H9 (cell line): ENCODE measurements around the gene NACAD. TPM values are rescaled to one million over a fixed set of nuclear protein-coding genes. Genes with fewer than 3 reads are reported as not detected.

Experiments used
- DNase-seq: peaks from one replicate; pipeline ENCODE4 v3.0.0-alpha.2; 2017
- H2AFZ ChIP-seq: one replicate; pipeline ENCODE4 v1.6.1; 2013; ENCODE audit warnings: mild to moderate bottlenecking, low read length, control low read depth, moderate library complexity
- H2AK5ac ChIP-seq: 2 replicates; pipeline ENCODE4 v1.6.1; 2013; ENCODE audit warnings: low read length, control low read depth, mixed read lengths; ENCODE audit not compliant: insufficient read length
- H2BK120ac ChIP-seq: one replicate; pipeline ENCODE4 v1.6.1; 2013; ENCODE audit warnings: low read depth, mild to moderate bottlenecking, low read length, control low read depth, inconsistent platforms; ENCODE audit not compliant: poor library complexity, severe bottlenecking
- H2BK12ac ChIP-seq: 2 replicates; pipeline ENCODE4 v1.6.1; 2013; ENCODE audit warnings: low read length, control low read depth, mixed read lengths, low read depth; ENCODE audit not compliant: insufficient read length
- H2BK15ac ChIP-seq: 2 replicates; pipeline ENCODE4 v1.6.1; 2013; ENCODE audit warnings: low read depth, low read length, control low read depth
- H2BK20ac ChIP-seq: one replicate; pipeline ENCODE4 v1.6.1; 2013; ENCODE audit warnings: low read depth, mild to moderate bottlenecking, low read length, control low read depth, inconsistent platforms; ENCODE audit not compliant: poor library complexity, severe bottlenecking
- H2BK5ac ChIP-seq: 2 replicates; pipeline ENCODE4 v1.6.1; 2013; ENCODE audit warnings: low read length, control low read depth, mixed read lengths; ENCODE audit not compliant: insufficient read length
- H3K14ac ChIP-seq: 2 replicates; pipeline ENCODE4 v1.6.1; 2013; ENCODE audit warnings: low read length, control low read depth; ENCODE audit not compliant: insufficient read depth
- H3K18ac ChIP-seq: 2 replicates; pipeline ENCODE4 v1.6.1; 2013; ENCODE audit warnings: low read depth, mild to moderate bottlenecking, mixed read lengths, low read length, control low read depth; ENCODE audit not compliant: insufficient read length
- H3K23ac ChIP-seq: 2 replicates; pipeline ENCODE4 v1.6.1; 2013; ENCODE audit warnings: low read length, control low read depth, mixed read lengths, low read depth; ENCODE audit not compliant: insufficient read length
- H3K23me2 ChIP-seq: 2 replicates; pipeline ENCODE4 v1.6.1; 2013; ENCODE audit warnings: low read depth, mild to moderate bottlenecking, mixed read lengths, low read length, control low read depth; ENCODE audit not compliant: insufficient read length, poor library complexity, severe bottlenecking
- H3K27ac ChIP-seq: 2 replicates; pipeline ENCODE4 v1.5.1; 2013; ENCODE audit warnings: low read length, control low read depth, mixed read lengths, low read depth; ENCODE audit not compliant: insufficient read length
- H3K27me3 ChIP-seq: 2 replicates; pipeline ENCODE4 v1.6.1; 2013; ENCODE audit warnings: low read length, control low read depth, inconsistent platforms; ENCODE audit not compliant: insufficient read depth
- H3K4ac ChIP-seq: 2 replicates; pipeline ENCODE4 v1.6.1; 2013; ENCODE audit warnings: low read depth, mild to moderate bottlenecking, control low read depth, inconsistent platforms, low read length, moderate library complexity
- H3K4me1 ChIP-seq: 2 replicates; pipeline ENCODE4 v1.6.1; 2013; ENCODE audit warnings: low read length, control low read depth, inconsistent platforms; ENCODE audit not compliant: insufficient read depth
- H3K4me2 ChIP-seq: 2 replicates; pipeline ENCODE4 v1.6.1; 2013; ENCODE audit warnings: low read length, control low read depth, mixed read lengths; ENCODE audit not compliant: insufficient read length, insufficient read depth
- H3K56ac ChIP-seq: 2 replicates; pipeline ENCODE4 v1.6.1; 2013; ENCODE audit warnings: low read depth, mild to moderate bottlenecking, mixed read lengths, low read length, control low read depth; ENCODE audit not compliant: insufficient read length
- H3K79me1 ChIP-seq: 2 replicates; pipeline ENCODE4 v1.6.1; 2013; ENCODE audit warnings: low read depth, mild to moderate bottlenecking, moderate library complexity, low read length, control low read depth, inconsistent platforms; ENCODE audit not compliant: insufficient read depth, poor library complexity, severe bottlenecking
- H3K79me2 ChIP-seq: 2 replicates; pipeline ENCODE4 v1.6.1; 2013; ENCODE audit warnings: low read length, control low read depth, inconsistent platforms; ENCODE audit not compliant: insufficient read depth
- H3K9ac ChIP-seq: 2 replicates; pipeline ENCODE4 v1.6.1; 2013; ENCODE audit warnings: low read length, control low read depth, mixed read lengths; ENCODE audit not compliant: insufficient read length; ENCODE audit errors: extremely low read depth
- H3K9me3 ChIP-seq: one replicate; pipeline ENCODE4 v1.6.1; 2013; ENCODE audit warnings: low read depth, low read length, inconsistent platforms; ENCODE audit not compliant: control insufficient read depth
- H3T11ph ChIP-seq: one replicate; pipeline ENCODE4 v1.6.1; 2013; ENCODE audit warnings: mild to moderate bottlenecking, low read length, control low read depth, inconsistent platforms
- H4K20me1 ChIP-seq: one replicate; pipeline ENCODE4 v1.6.1; 2013; ENCODE audit not compliant: control insufficient read depth, insufficient read length, insufficient read depth
- H4K5ac ChIP-seq: 2 replicates; pipeline ENCODE4 v1.6.1; 2013; ENCODE audit warnings: low read depth, mild to moderate bottlenecking, mixed read lengths, low read length, control low read depth; ENCODE audit not compliant: insufficient read length
- H4K8ac ChIP-seq: replicated peaks from 2 replicates; pipeline ENCODE4 v1.6.1; 2013; ENCODE audit warnings: low read length, control low read depth, mixed read lengths, low read depth; ENCODE audit not compliant: insufficient read length
- H4K91ac ChIP-seq: 2 replicates; pipeline ENCODE4 v1.6.1; 2013; ENCODE audit warnings: low read depth, mild to moderate bottlenecking, moderate library complexity, mixed read lengths, low read length, control low read depth; ENCODE audit not compliant: insufficient read length
- H3K27ac Mint-ChIP-seq, 3 experiments: 2 replicates in 2 of 3; 3 replicates in 1 of 3; pipeline ENCODE4 v1.8.0; 2020 to 2021; ENCODE audit warnings: mixed read lengths in 3 of 3, mild to moderate bottlenecking in 1 of 3, moderate library complexity in 1 of 3
- H3K27me3 Mint-ChIP-seq: 2 replicates; pipeline ENCODE4 v1.8.0; 2021; ENCODE audit warnings: low read depth, mild to moderate bottlenecking, moderate library complexity, mixed read lengths
- H3K36me3 Mint-ChIP-seq, 3 experiments: 2 replicates in 2 of 3; 3 replicates in 1 of 3; pipeline ENCODE4 v1.8.0; 2020 to 2021; ENCODE audit warnings: low read depth in 3 of 3, mixed read lengths in 3 of 3; ENCODE audit not compliant: insufficient read depth in 1 of 3
- H3K4me1 Mint-ChIP-seq, 2 experiments: 2 replicates each; pipeline ENCODE4 v1.8.0; 2020; ENCODE audit warnings: mixed read lengths in 2 of 2
- H3K4me3 Mint-ChIP-seq, 2 experiments: 2 replicates in 1 of 2; 3 replicates in 1 of 2; pipeline ENCODE4 v1.8.0; 2020 to 2021; ENCODE audit warnings: mild to moderate bottlenecking in 2 of 2, mixed read lengths in 2 of 2, moderate library complexity in 1 of 2
- H3K9me3 Mint-ChIP-seq, 2 experiments: 2 replicates in 1 of 2; 3 replicates in 1 of 2; pipeline ENCODE4 v1.8.0; 2020; ENCODE audit warnings: mild to moderate bottlenecking in 2 of 2, mixed read lengths in 2 of 2, moderate library complexity in 1 of 2
- WGBS: extraction: QIAGEN DNeasy Blood & Tissue Kit; methylation state at CpG from one replicate; pipeline ENCODE4 v1.1.7; 2013; ENCODE audit warnings: missing lambda C conversion rate, low lambda C conversion rate, mixed read lengths; ENCODE audit not compliant: insufficient read length; ENCODE audit errors: extremely low coverage; 5-methylcytosine and 5-hydroxymethylcytosine counted together
- total RNA-seq: library from RNA; stranded (reverse); gene quantifications from 2 replicates; pipeline ENCODE4 v1.2.1, GENCODE V29; 2021
- TF ChIP-seq, protein P1 (sequence below): fragments of 200-600 bp; sonication (generic); conservative IDR thresholded peaks from 3 replicates; pipeline ENCODE4 v1.8.0; 2021; ENCODE audit warnings: antibody characterized with exemption, mild to moderate bottlenecking

The NACAD gene
- total RNA-seq, 1 experiment from 2014 or later: 8.0 TPM

DNA sequence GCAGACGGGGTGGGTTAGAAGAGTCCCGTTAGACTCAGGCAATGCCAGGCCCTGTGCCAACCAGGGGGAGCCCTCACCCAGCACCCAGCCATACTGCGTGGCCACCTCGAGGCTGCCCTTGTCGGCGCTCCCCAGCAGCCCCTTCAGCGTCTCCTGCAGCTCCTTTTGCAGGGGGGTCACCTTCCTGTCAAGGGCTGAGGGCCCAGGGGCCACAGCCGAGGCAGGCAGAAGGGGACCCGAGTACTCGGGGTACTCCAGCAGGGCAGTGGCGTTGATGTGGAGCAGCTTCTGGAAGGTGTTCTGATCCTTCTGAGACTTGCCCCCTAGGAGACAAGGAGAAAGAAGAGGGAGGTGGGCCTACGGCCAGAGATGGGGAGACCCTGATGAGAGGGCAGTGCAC, 13.0 kb upstream of the NACAD start:
- peak overlapping the region in 1 of 2 experiments; percentile 40; a peak in 1 of 5 replicates for H3K4me3 Mint-ChIP-seq
- no peaks in the 10 kb centered on the region for H3K4me1 Mint-ChIP-seq
- no peaks in the 10 kb centered on the region for H3K27me3 ChIP-seq
- no peaks in the 10 kb centered on the region for H3K27me3 Mint-ChIP-seq
- no peak overlapping the region for H2BK5ac ChIP-seq
- no peak overlapping the region for H2AFZ ChIP-seq
- H3K18ac ChIP-seq: no peak overlapping the region
- no peak overlapping the region for H3K9ac ChIP-seq
- no peak overlapping the region for H4K8ac ChIP-seq
- H2BK15ac ChIP-seq: no peak overlapping the region
- H3K9me3 Mint-ChIP-seq: no peaks in the 10 kb centered on the region
- H3K4ac ChIP-seq: no peak overlapping the region
- no peak overlapping the region for H4K5ac ChIP-seq
- no peak overlapping the region for H3K14ac ChIP-seq
- H3K4me2 ChIP-seq: no peak overlapping the region
- no peak overlapping the region for H4K91ac ChIP-seq
- no peak overlapping the region for H2BK120ac ChIP-seq
- no peak for DNase-seq
- H4K20me1 ChIP-seq: no peaks in the 10 kb centered on the region
- no peak overlapping the region for H3K56ac ChIP-seq
- TF ChIP-seq, protein P1, sequence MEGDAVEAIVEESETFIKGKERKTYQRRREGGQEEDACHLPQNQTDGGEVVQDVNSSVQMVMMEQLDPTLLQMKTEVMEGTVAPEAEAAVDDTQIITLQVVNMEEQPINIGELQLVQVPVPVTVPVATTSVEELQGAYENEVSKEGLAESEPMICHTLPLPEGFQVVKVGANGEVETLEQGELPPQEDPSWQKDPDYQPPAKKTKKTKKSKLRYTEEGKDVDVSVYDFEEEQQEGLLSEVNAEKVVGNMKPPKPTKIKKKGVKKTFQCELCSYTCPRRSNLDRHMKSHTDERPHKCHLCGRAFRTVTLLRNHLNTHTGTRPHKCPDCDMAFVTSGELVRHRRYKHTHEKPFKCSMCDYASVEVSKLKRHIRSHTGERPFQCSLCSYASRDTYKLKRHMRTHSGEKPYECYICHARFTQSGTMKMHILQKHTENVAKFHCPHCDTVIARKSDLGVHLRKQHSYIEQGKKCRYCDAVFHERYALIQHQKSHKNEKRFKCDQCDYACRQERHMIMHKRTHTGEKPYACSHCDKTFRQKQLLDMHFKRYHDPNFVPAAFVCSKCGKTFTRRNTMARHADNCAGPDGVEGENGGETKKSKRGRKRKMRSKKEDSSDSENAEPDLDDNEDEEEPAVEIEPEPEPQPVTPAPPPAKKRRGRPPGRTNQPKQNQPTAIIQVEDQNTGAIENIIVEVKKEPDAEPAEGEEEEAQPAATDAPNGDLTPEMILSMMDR: no peak
- peaks cover 23 to 79% (median 68%) of the 10 kb centered on the region in 3 experiments for H3K36me3 Mint-ChIP-seq
- no peaks in the 10 kb centered on the region for H3K23me2 ChIP-seq
- H3K23ac ChIP-seq: no peak overlapping the region
- no peak overlapping the region for H2BK20ac ChIP-seq
- no peak overlapping the region for H2BK12ac ChIP-seq
- H3K27ac ChIP-seq: no peak overlapping the region
- no peaks in the 10 kb centered on the region for H3K79me2 ChIP-seq
- no peak overlapping the region for H3K27ac Mint-ChIP-seq
- no peak overlapping the region for H2AK5ac ChIP-seq
- H3T11ph ChIP-seq: no peak overlapping the region
- H3K4me1 ChIP-seq: no peaks in the 10 kb centered on the region
- WGBS: no CpG with 5 or more reads among the region's 12 CpGs
- H3K9me3 ChIP-seq: no peaks in the 10 kb centered on the region
- no peaks in the 10 kb centered on the region for H3K79me1 ChIP-seq
